DOHH2 (cell line): Measurements from ENCODE around the gene ZFHX3.

Experiments used
- H3F3A ChIP-seq: fragments of 200-600 bp; sonication (generic), shearing (Covaris generic); 2 replicates; pipeline ENCODE4 v1.6.0; 2016; ENCODE audit warnings: antibody characterized with exemption, mild to moderate bottlenecking; ENCODE audit not compliant: control insufficient read depth, insufficient read depth
- H3K27ac ChIP-seq: fragments of 200-600 bp; sonication (generic); 2 replicates; pipeline ENCODE4 v1.5.1; 2014; ENCODE audit warnings: low read depth, mild to moderate bottlenecking, low read length, moderate library complexity
- H3K27me3 ChIP-seq: fragments of 200-600 bp; sonication (generic); 2 replicates; pipeline ENCODE4 v1.6.1; 2014; ENCODE audit warnings: mild to moderate bottlenecking, low read length, mixed read lengths; ENCODE audit not compliant: control insufficient read depth
- H3K36me3 ChIP-seq: fragments of 200-600 bp; sonication (generic); 2 replicates; pipeline ENCODE4 v1.6.1; 2014; ENCODE audit warnings: mild to moderate bottlenecking, low read length, moderate library complexity, mixed read lengths; ENCODE audit not compliant: control insufficient read depth
- H3K4me1 ChIP-seq: fragments of 200-600 bp; sonication (generic); 2 replicates; pipeline ENCODE4 v1.6.1; 2014; ENCODE audit warnings: mild to moderate bottlenecking, low read length, mixed read lengths; ENCODE audit not compliant: control insufficient read depth
- H3K4me2 ChIP-seq: fragments of 200-600 bp; sonication (generic); 2 replicates; pipeline ENCODE4 v1.6.0; 2014; ENCODE audit warnings: mild to moderate bottlenecking, low read length, moderate library complexity
- H3K4me3 ChIP-seq: fragments of 200-600 bp; sonication (generic); 2 replicates; pipeline ENCODE4 v1.5.1; 2014; ENCODE audit warnings: mild to moderate bottlenecking, low read length, mixed read lengths
- H3K79me2 ChIP-seq: fragments of 200-600 bp; sonication (generic); 2 replicates; pipeline ENCODE4 v1.6.1; 2014; ENCODE audit warnings: mild to moderate bottlenecking, low read length, mixed read lengths; ENCODE audit not compliant: control insufficient read depth
- H3K9me2 ChIP-seq: fragments of 200-600 bp; sonication (generic); replicated peaks from 2 replicates; pipeline ENCODE4 v1.6.1; 2014; ENCODE audit warnings: mild to moderate bottlenecking, low read length, mixed read lengths; ENCODE audit not compliant: control insufficient read depth
- H3K9me3 ChIP-seq: fragments of 200-600 bp; sonication (generic); 2 replicates; pipeline ENCODE4 v1.6.1; 2014; ENCODE audit warnings: antibody characterized with exemption, low read length, mixed read lengths; ENCODE audit not compliant: control insufficient read depth, insufficient read depth
- H4K20me1 ChIP-seq: fragments of 200-600 bp; sonication (generic); 2 replicates; pipeline ENCODE4 v1.6.0; 2014; ENCODE audit warnings: low read depth, mild to moderate bottlenecking, antibody characterized with exemption, low read length, moderate library complexity; ENCODE audit not compliant: control insufficient read depth, insufficient read depth
- EZH2phosphoT487 ChIP-seq: fragments of 200-600 bp; sonication (generic); IDR thresholded peaks from 2 replicates; pipeline ENCODE4 v1.6.1; 2017; ENCODE audit warnings: borderline replicate concordance, mild to moderate bottlenecking, antibody characterized with exemption, low read length, moderate library complexity, mixed read lengths
- TF ChIP-seq, protein P1 (sequence below): fragments of 200-600 bp; sonication (generic); IDR thresholded peaks from one replicate; pipeline ENCODE4 v1.5.1; 2014; ENCODE audit warnings: antibody characterized with exemption, mild to moderate bottlenecking, low read depth, low read length; ENCODE audit not compliant: poor library complexity, severe bottlenecking

The ZFHX3 gene

DNA sequence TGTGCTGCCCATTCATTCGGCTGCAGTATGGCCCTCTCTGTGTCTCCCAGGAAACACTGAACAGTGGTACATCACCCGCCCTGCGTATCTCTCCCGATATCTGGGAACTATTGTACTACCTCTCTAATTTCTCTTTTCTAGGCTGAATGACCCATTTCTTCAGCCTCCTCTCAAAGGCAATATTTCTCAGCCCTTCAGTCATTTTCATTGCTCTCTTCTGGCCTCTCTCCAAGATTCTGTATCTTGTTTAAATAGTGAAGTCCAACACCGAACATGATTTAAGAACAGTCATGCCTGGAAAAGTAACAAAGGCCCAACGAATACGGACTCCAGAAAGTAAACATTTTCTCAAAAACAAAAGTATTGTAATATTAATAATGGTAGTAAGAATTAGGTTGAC, 220.1 kb downstream of the ZFHX3 start:
- no peaks in the 10 kb centered on the region for H3F3A ChIP-seq
- H3K9me2 ChIP-seq: no peaks in the 10 kb centered on the region
- H3K4me2 ChIP-seq: no peak overlapping the region
- H3K9me3 ChIP-seq: no peaks in the 10 kb centered on the region
- no peaks in the 10 kb centered on the region for H4K20me1 ChIP-seq
- H3K4me1 ChIP-seq: no peaks in the 10 kb centered on the region
- no peaks in the 10 kb centered on the region for H3K79me2 ChIP-seq
- H3K4me3 ChIP-seq: no peak overlapping the region
- TF ChIP-seq EZH2phosphoT487: no peak
- TF ChIP-seq, protein P1, sequence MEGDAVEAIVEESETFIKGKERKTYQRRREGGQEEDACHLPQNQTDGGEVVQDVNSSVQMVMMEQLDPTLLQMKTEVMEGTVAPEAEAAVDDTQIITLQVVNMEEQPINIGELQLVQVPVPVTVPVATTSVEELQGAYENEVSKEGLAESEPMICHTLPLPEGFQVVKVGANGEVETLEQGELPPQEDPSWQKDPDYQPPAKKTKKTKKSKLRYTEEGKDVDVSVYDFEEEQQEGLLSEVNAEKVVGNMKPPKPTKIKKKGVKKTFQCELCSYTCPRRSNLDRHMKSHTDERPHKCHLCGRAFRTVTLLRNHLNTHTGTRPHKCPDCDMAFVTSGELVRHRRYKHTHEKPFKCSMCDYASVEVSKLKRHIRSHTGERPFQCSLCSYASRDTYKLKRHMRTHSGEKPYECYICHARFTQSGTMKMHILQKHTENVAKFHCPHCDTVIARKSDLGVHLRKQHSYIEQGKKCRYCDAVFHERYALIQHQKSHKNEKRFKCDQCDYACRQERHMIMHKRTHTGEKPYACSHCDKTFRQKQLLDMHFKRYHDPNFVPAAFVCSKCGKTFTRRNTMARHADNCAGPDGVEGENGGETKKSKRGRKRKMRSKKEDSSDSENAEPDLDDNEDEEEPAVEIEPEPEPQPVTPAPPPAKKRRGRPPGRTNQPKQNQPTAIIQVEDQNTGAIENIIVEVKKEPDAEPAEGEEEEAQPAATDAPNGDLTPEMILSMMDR: no peak
- H3K27ac ChIP-seq: no peak overlapping the region
- no peaks in the 10 kb centered on the region for H3K36me3 ChIP-seq
- no peaks in the 10 kb centered on the region for H3K27me3 ChIP-seq

DNA sequence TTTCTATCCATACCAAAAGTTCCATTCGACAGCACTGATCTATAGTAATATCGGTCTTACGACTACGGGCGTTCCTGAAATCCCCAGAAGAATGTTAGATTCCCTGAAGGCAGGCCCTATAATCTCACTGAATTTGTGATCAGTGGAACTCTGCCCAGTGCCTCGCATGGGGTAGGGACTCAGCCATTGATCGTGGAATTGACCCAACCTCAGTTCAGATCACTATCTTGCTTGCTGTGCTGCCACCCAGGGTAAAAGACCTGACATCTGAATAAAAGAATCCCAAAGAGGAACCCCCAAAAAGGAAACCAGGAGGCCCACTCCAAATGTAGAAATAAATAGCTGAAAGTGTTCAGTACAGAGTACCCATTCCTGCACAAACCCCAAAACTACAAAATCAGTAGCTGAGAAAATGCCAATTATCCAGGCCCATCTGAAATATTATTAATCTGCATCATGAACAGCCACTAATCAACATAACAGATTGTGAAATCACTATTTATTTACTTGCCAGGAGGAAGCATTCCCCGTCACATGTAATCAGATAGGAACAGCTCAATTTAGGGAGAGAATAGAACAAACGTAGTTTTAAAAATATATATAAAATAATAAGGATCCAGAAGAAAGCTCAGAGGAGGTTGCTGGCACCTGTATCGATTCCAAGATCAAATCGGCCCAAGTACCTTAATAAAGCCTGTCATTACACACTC, 221.9 kb downstream of the ZFHX3 start:
- H3K4me3 ChIP-seq: no peak overlapping the region
- H3K4me2 ChIP-seq: no peak overlapping the region
- no peaks in the 10 kb centered on the region for H3K9me2 ChIP-seq
- H4K20me1 ChIP-seq: no peaks in the 10 kb centered on the region
- no peaks in the 10 kb centered on the region for H3K36me3 ChIP-seq
- H3K4me1 ChIP-seq: no peaks in the 10 kb centered on the region
- no peak overlapping the region for H3K27ac ChIP-seq
- no peaks in the 10 kb centered on the region for H3K27me3 ChIP-seq
- no peaks in the 10 kb centered on the region for H3K79me2 ChIP-seq
- TF ChIP-seq, protein P1: no peak
- TF ChIP-seq EZH2phosphoT487: no peak
- no peaks in the 10 kb centered on the region for H3F3A ChIP-seq
- no peaks in the 10 kb centered on the region for H3K9me3 ChIP-seq

DNA sequence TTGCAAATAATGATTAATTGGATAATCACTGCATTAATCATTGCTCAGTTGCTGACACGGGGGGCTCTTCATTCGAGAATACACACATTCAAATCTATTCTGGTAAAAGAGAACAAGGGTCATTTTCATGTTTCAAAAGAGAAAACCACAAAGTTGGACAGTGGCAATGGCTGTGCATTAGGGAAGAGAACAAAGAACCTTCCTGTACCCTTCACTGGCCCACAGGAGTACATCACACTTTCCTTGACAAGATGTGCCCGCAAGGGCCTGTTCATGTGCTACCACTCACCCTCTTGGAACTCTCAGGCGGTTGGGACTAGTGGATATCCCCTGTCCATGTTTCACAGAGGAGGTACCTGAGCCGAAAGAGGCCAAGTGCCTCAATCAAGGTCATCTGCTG, 223.2 kb downstream of the ZFHX3 start:
- Histone ChIP-seq H3K79me2 (no peaks in the 10 kb centered on the region), H3K27ac (no peak overlapping the region)

More for the DNA sequence above, 223.2 kb downstream of the ZFHX3 start:
- Histone ChIP-seq H3K4me1 (no peaks in the 10 kb centered on the region), H3K4me3 (no peak overlapping the region), H3F3A (no peaks in the 10 kb centered on the region), H3K27me3 (no peaks in the 10 kb centered on the region), H3K9me2 (no peaks in the 10 kb centered on the region), H3K36me3 (no peaks in the 10 kb centered on the region), H3K9me3 (no peaks in the 10 kb centered on the region), H4K20me1 (no peaks in the 10 kb centered on the region), H3K4me2 (no peak overlapping the region)
- TF ChIP-seq, protein P1: no peak
- no peak for TF ChIP-seq EZH2phosphoT487
